NT2/D1 (cell line): ENCODE measurements around the gene COG6.

Source experiments
- DNase-seq: peaks from one replicate; pipeline ENCODE4 v3.0.0-alpha.2; 2011; ENCODE audit warnings: low read depth, low spot score
- H3K27me3 ChIP-seq: 2 replicates; pipeline ENCODE4 v1.6.0; 2011; ENCODE audit warnings: mild to moderate bottlenecking; ENCODE audit not compliant: insufficient read length, insufficient read depth
- H3K36me3 ChIP-seq: 2 replicates; pipeline ENCODE4 v1.6.1; 2011; ENCODE audit warnings: mild to moderate bottlenecking, low read length, mixed read lengths; ENCODE audit not compliant: insufficient read depth, insufficient read length
- H3K4me1 ChIP-seq: 2 replicates; pipeline ENCODE4 v1.5.1; 2011; ENCODE audit not compliant: insufficient read depth, insufficient read length
- H3K4me3 ChIP-seq: 2 replicates; pipeline ENCODE4 v1.5.1; 2011; ENCODE audit warnings: low read depth; ENCODE audit not compliant: insufficient read length
- H3K9ac ChIP-seq: 2 replicates; pipeline ENCODE4 v1.6.0; 2011; ENCODE audit warnings: low read depth; ENCODE audit not compliant: insufficient read length
- H3K9me3 ChIP-seq: 2 replicates; pipeline ENCODE4 v1.5.1; 2011; ENCODE audit warnings: mild to moderate bottlenecking, low read length; ENCODE audit not compliant: insufficient read depth
- SUZ12 ChIP-seq: IDR thresholded peaks from 2 replicates; pipeline ENCODE4 v1.6.1; 2011; ENCODE audit not compliant: insufficient read length, insufficient read depth; ENCODE audit errors: extremely low read depth
- YY1 ChIP-seq: IDR thresholded peaks from 2 replicates; pipeline ENCODE4 v1.6.1; 2011; ENCODE audit not compliant: insufficient read length, insufficient read depth
- ZNF274 ChIP-seq: IDR thresholded peaks from 2 replicates; pipeline ENCODE4 v1.6.1; 2011; ENCODE audit warnings: mild to moderate bottlenecking, low read depth, low read length

COG6 gene

GRCh38 chr13:39631307-39631706, 24.2 kb upstream of the COG6 start:
- Histone ChIP-seq H3K9me3 (peaks cover 5% of the 10 kb centered on the region; the same call in 1 of the 2 replicates), H3K36me3 (no peaks in the 10 kb centered on the region), H3K4me3 (no peak overlapping the region), H3K27me3 (no peaks in the 10 kb centered on the region), H3K4me1 (no peaks in the 10 kb centered on the region), H3K9ac (no peak overlapping the region)
- no peak for TF ChIP-seq SUZ12
- TF ChIP-seq YY1, result no peak
- no peak for TF ChIP-seq ZNF274
- DNase-seq, result no peak

- Histone ChIP-seq H3K4me3 (no peak overlapping the region), H3K27me3 (no peaks in the 10 kb centered on the region), H3K9ac (no peak overlapping the region), H3K36me3 (no peaks in the 10 kb centered on the region), H3K9me3 (peaks cover 11% of the 10 kb centered on the region), H3K4me1 (no peaks in the 10 kb centered on the region)
- TF ChIP-seq SUZ12 (no peak), YY1 (no peak), ZNF274 (no peak)
- DNase-seq, result no peak
Observed at GRCh38 chr13:39632994-39633393, 22.5 kb upstream of the COG6 start.

DNA sequence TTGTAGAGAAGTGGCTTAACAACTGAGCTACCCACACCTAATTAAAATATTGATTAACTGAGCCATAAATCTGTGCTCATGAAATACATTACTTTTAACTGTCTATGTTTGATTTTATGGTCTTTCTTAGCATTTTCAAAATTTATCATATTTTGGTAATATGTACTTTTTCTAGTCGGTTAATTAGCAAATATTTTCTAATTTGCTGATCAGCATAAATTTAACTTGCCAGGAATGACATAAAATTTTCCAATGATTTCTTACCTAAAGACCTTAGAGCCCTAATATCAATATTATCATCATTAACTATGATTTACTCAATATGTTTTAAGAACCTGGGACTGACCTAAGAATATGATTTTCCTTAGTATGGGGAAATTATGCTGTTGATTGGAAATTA, 19.9 kb upstream of the COG6 start:
- no peaks in the 10 kb centered on the region for H3K36me3 ChIP-seq
- no peak for DNase-seq
- TF ChIP-seq YY1 (no peak), SUZ12 (no peak), ZNF274 (no peak)
- H3K9me3 ChIP-seq, result peaks cover 13% of the 10 kb centered on the region
- H3K9ac ChIP-seq, result no peak overlapping the region
- no peak overlapping the region for H3K4me3 ChIP-seq
- H3K4me1 ChIP-seq, result no peaks in the 10 kb centered on the region
- H3K27me3 ChIP-seq, result no peaks in the 10 kb centered on the region

- DNase-seq, result no peak
- TF ChIP-seq SUZ12, result no peak
- no peak for TF ChIP-seq ZNF274
- TF ChIP-seq YY1, result no peak
- Histone ChIP-seq H3K36me3 (no peaks in the 10 kb centered on the region), H3K27me3 (no peaks in the 10 kb centered on the region), H3K4me1 (no peaks in the 10 kb centered on the region), H3K4me3 (no peak overlapping the region), H3K9me3 (peaks cover 8% of the 10 kb centered on the region; the same call in 1 of the 2 replicates), H3K9ac (no peak overlapping the region)
Observed at GRCh38 chr13:39637890-39638289, 17.6 kb upstream of the COG6 start.

- Histone ChIP-seq H3K9ac (no peak overlapping the region), H3K4me3 (no peak overlapping the region), H3K36me3 (no peaks in the 10 kb centered on the region), H3K4me1 (no peaks in the 10 kb centered on the region), H3K9me3 (peaks cover 8% of the 10 kb centered on the region; the same call in 1 of the 2 replicates), H3K27me3 (no peaks in the 10 kb centered on the region)
- TF ChIP-seq SUZ12 (no peak), ZNF274 (no peak), YY1 (no peak)
- DNase-seq, result no peak
Observed at GRCh38 chr13:39641645-39642044, 13.8 kb upstream of the COG6 start.

GRCh38 chr13:39646122-39646521, 9.3 kb upstream of the COG6 start:
- Histone ChIP-seq H3K9ac (no peak overlapping the region), H3K27me3 (no peaks in the 10 kb centered on the region), H3K36me3 (no peaks in the 10 kb centered on the region), H3K9me3 (no peaks in the 10 kb centered on the region), H3K4me3 (no peak overlapping the region), H3K4me1 (no peaks in the 10 kb centered on the region)
- TF ChIP-seq ZNF274, result no peak
- no peak for DNase-seq

DNA sequence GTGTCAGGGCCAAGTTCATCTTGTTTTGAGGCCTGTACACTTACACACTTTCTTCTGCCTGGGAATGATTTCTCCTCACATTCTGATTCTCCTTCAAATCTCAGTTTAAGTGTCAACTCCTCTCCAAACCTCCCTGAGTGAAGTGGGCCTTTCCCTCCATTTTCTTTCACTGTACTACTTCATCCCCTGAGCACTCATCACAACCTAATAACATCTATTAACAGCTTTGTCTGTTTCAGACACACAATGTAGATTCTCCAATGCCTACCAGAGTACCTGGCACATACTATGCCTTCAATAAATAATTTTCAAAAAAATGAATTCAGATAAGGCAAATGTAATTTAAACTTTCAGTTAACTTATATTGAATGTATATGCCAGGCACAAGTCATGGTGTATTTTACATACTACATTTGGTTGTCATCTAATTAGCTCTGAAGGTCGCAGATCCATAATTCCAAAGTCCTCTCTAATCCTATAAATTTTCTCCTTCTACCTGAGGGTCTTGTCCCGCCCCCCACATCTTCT, 357 bp upstream of the COG6 start:
- no peak for TF ChIP-seq ZNF274
- Histone ChIP-seq H3K4me3 (peak overlapping the region; percentile 72), H3K9ac (no peak overlapping the region), H3K4me1 (no peaks in the 10 kb centered on the region), H3K36me3 (peaks cover 7% of the 10 kb centered on the region), H3K27me3 (no peaks in the 10 kb centered on the region), H3K9me3 (no peaks in the 10 kb centered on the region)
- DNase-seq, result no peak

- no peaks in the 10 kb centered on the region for H3K9me3 ChIP-seq
- H3K27me3 ChIP-seq, result no peaks in the 10 kb centered on the region
- H3K4me3 ChIP-seq, result peak overlapping the region; percentile 72
- no peaks in the 10 kb centered on the region for H3K4me1 ChIP-seq
- H3K9ac ChIP-seq, result peak overlapping the region; percentile 44
- no peak for TF ChIP-seq YY1
- no peak for TF ChIP-seq SUZ12
- no peak for TF ChIP-seq ZNF274
- no peak for DNase-seq
- H3K36me3 ChIP-seq, result peaks cover 15% of the 10 kb centered on the region
Observed at GRCh38 chr13:39656325-39656677, 839 bp downstream of the COG6 start.
